Hepatocyte (in vitro differentiated cells): ENCODE measurements around the gene CACNA1C. TPM values are rescaled to one million over a fixed set of nuclear protein-coding genes. Genes with fewer than 3 reads are reported as not detected.

Source experiments
- DNase-seq: peaks from one replicate; pipeline ENCODE4 v3.0.0-alpha.2; 2016; ENCODE audit warnings: low spot score
- H2AFZ ChIP-seq: fragments of 200-600 bp; sonication (generic); 2 replicates; pipeline ENCODE4 v1.6.0; 2016; ENCODE audit warnings: antibody characterized with exemption, mild to moderate bottlenecking
- H3K27ac ChIP-seq: fragments of 200-600 bp; sonication (generic); 2 replicates; pipeline ENCODE4 v1.5.1; 2016; ENCODE audit warnings: mild to moderate bottlenecking
- H3K27me3 ChIP-seq: fragments of 200-600 bp; sonication (generic); 2 replicates; pipeline ENCODE4 v1.6.1; 2016
- H3K36me3 ChIP-seq: fragments of 200-600 bp; sonication (generic); replicated peaks from 2 replicates; pipeline ENCODE4 v1.5.1; 2016; ENCODE audit warnings: low read depth; ENCODE audit not compliant: insufficient read depth
- H3K4me1 ChIP-seq: fragments of 200-600 bp; sonication (generic); 2 replicates; pipeline ENCODE4 v1.5.1; 2016; ENCODE audit warnings: mild to moderate bottlenecking, moderate library complexity; ENCODE audit not compliant: insufficient read depth
- H3K4me2 ChIP-seq: fragments of 200-600 bp; sonication (generic); 2 replicates; pipeline ENCODE4 v1.6.0; 2016
- H3K4me3 ChIP-seq: fragments of 200-600 bp; sonication (generic); 2 replicates; pipeline ENCODE4 v1.5.1; 2016; ENCODE audit warnings: mild to moderate bottlenecking
- H3K79me2 ChIP-seq: fragments of 200-600 bp; sonication (generic); 2 replicates; pipeline ENCODE4 v1.6.0; 2017; ENCODE audit warnings: mild to moderate bottlenecking
- H3K9me2 ChIP-seq: fragments of 200-600 bp; sonication (generic); replicated peaks from 2 replicates; pipeline ENCODE4 v1.6.0; 2017; ENCODE audit warnings: mild to moderate bottlenecking; ENCODE audit not compliant: insufficient read depth
- H3K9me3 ChIP-seq: fragments of 200-600 bp; sonication (generic); 2 replicates; pipeline ENCODE4 v1.5.1; 2016; ENCODE audit warnings: low read depth, mild to moderate bottlenecking
- H4K20me1 ChIP-seq: fragments of 200-600 bp; sonication (generic); 2 replicates; pipeline ENCODE4 v1.6.0; 2016; ENCODE audit warnings: mild to moderate bottlenecking; ENCODE audit not compliant: insufficient read depth, poor library complexity, severe bottlenecking
- CTCF ChIP-seq: fragments of 200-600 bp; sonication (generic); IDR thresholded peaks from 2 replicates; pipeline ENCODE4 v1.5.1; 2016; ENCODE audit warnings: antibody characterized with exemption, mild to moderate bottlenecking; ENCODE audit not compliant: poor library complexity
- EZH2 ChIP-seq: fragments of 200-600 bp; sonication (generic); IDR thresholded peaks from 2 replicates; pipeline ENCODE4 v1.6.1; 2016; ENCODE audit warnings: antibody characterized with exemption, mild to moderate bottlenecking, borderline replicate concordance
- EZH2phosphoT487 ChIP-seq: fragments of 200-600 bp; sonication (generic); IDR thresholded peaks from one replicate; pipeline ENCODE4 v1.6.1; 2018; ENCODE audit warnings: antibody characterized with exemption, mild to moderate bottlenecking, low read depth, moderate library complexity; ENCODE audit not compliant: unreplicated experiment, severe bottlenecking
- WGBS: methylation state at CpG from one replicate; pipeline ENCODE4 v1.1.6; 2016; ENCODE audit warnings: low lambda C conversion rate; ENCODE audit errors: missing lambda C conversion rate; 5-methylcytosine and 5-hydroxymethylcytosine counted together
- polyA plus RNA-seq: library from polyadenylated mRNA; unstranded; fragments of >200 nt; fragmentation: Nextera tagmentation; extraction: Ambion mirVana; gene quantifications from 2 replicates; pipeline ENCODE4 v1.2.1, GENCODE V29; 2016
- total RNA-seq: library from RNA; depleted of rRNA; stranded (reverse); fragments of >200 nt; gene quantifications from 2 replicates; pipeline ENCODE4 v1.2.3, GENCODE V29; 2014

CACNA1C gene
- total and polyA plus RNA-seq, 2 experiments from 2014 or later = 3.2 to 4.0 TPM

DNA sequence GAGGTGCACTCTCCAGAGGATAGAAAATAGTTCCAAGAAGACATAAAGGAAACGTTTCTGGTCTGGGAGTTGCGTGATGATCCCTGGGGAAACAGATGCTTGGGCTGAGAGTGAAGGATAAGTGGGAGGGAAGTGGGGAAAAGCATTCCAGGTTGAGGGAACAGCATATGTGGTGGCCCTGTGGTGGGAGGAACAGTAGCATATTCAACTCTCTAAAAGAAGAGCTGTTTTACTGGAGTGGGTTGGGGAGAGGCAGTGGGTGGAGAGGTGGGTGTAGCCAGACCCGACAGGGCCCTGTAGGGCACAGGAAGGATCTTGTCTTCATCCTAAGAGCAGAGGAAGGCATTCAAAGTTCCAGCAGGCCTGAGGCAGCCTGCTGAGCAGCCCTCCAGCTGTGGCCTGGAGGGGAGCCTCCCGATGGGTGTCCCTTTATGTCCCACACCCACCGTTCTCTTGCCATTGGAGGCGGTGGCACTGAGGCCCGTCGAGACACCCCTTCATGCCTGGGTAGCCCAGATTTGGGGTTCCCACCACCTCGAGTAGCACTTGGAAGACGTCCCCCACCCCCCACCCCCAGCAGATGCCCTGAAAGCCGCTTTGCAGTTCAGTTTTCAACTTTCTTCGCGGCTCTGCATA lies 431.5 kb downstream of the CACNA1C start:
- Histone ChIP-seq H3K4me2 (no peak overlapping the region), H3K79me2 (no peaks in the 10 kb centered on the region), H3K9me2 (no peaks in the 10 kb centered on the region), H3K4me3 (no peak overlapping the region), H2AFZ (no peak overlapping the region), H3K27ac (no peak overlapping the region), H3K4me1 (no peaks in the 10 kb centered on the region), H3K36me3 (no peaks in the 10 kb centered on the region), H3K27me3 (no peaks in the 10 kb centered on the region), H3K9me3 (no peaks in the 10 kb centered on the region), H4K20me1 (no peaks in the 10 kb centered on the region)
- 90% methylated on average over 13 of the region's 13 CpGs for WGBS
- no peak for DNase-seq
- TF ChIP-seq EZH2 (no peak), EZH2phosphoT487 (no peak), CTCF (no peak)

- 84% methylated on average over 7 of the region's 7 CpGs for WGBS
- H4K20me1 ChIP-seq = no peaks in the 10 kb centered on the region
- H3K36me3 ChIP-seq = no peaks in the 10 kb centered on the region
Observed at GRCh38 chr12:2485681-2486080, 432.9 kb downstream of the CACNA1C start.

DNA sequence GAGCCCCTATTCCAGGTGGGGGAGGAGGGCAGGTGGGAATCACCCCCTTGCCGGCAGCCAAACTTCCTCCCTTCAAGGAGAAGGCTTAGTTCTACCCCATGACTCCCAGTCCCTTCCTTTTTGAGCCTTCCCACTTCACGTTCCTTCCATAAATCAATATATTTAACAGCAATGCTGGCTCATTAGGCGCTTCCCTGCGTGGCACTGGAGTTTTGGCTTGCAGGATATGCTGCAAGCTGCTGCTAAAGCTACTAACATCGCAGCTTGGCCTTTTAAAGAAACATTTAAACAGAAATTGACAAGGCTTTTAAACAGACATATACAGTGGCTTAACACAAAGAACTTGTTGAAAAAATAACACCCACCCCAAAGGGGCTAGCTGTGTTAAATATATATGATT lies 434.0 kb downstream of the CACNA1C start:
- no peak overlapping the region for H3K4me3 ChIP-seq
- no peak for DNase-seq
- H3K27ac ChIP-seq = no peak overlapping the region
- TF ChIP-seq EZH2 (no peak), EZH2phosphoT487 (no peak), CTCF (no peak)
- H4K20me1 ChIP-seq = no peaks in the 10 kb centered on the region
- no peak overlapping the region for H2AFZ ChIP-seq
- H3K4me2 ChIP-seq = no peak overlapping the region
- 89% methylated on average over 5 of the region's 5 CpGs for WGBS
- H3K9me2 ChIP-seq = no peaks in the 10 kb centered on the region
- H3K79me2 ChIP-seq = no peaks in the 10 kb centered on the region
- no peaks in the 10 kb centered on the region for H3K36me3 ChIP-seq
- peaks cover 6% of the 10 kb centered on the region for H3K4me1 ChIP-seq
- H3K27me3 ChIP-seq = no peaks in the 10 kb centered on the region
- no peaks in the 10 kb centered on the region for H3K9me3 ChIP-seq

More at GRCh38 chr12:2485681-2486080, 432.9 kb downstream of the CACNA1C start:
- Histone ChIP-seq H3K27ac (no peak overlapping the region), H3K4me2 (no peak overlapping the region), H3K9me2 (no peaks in the 10 kb centered on the region), H3K79me2 (no peaks in the 10 kb centered on the region), H3K9me3 (no peaks in the 10 kb centered on the region), H3K4me1 (peaks cover 3% of the 10 kb centered on the region), H3K4me3 (no peak overlapping the region), H2AFZ (no peak overlapping the region), H3K27me3 (no peaks in the 10 kb centered on the region)
- no peak for TF ChIP-seq EZH2phosphoT487
- TF ChIP-seq CTCF = no peak
- no peak for TF ChIP-seq EZH2
- no peak for DNase-seq
